Sigmoid colon (tissue), 7 donors: ENCODE data around the gene MAPK7. TPM values are rescaled to one million over a fixed set of nuclear protein-coding genes. Genes with fewer than 3 reads are reported as not detected.

Source experiments
- DNase-seq: peaks from one replicate; pipeline ENCODE4 v3.0.0-alpha.2; 2019
- H3K27ac ChIP-seq, 4 donors: fragments of 200-600 bp; sonication (generic); one replicate each; pipeline ENCODE4 v1.5.1; 2016 to 2019; ENCODE audit warnings: mild to moderate bottlenecking in 1 of 4
- H3K27me3 ChIP-seq, 3 donors: fragments of 200-600 bp; sonication (generic); one replicate each; pipeline ENCODE4 v1.5.1; 2019; ENCODE audit warnings: mild to moderate bottlenecking in 1 of 3
- H3K36me3 ChIP-seq, 4 donors: fragments of 200-600 bp; sonication (generic); one replicate each; pipeline ENCODE4 v1.5.1; 2016 to 2019
- H3K4me1 ChIP-seq, 4 donors: fragments of 200-600 bp; sonication (generic); one replicate each; pipeline ENCODE4 v1.5.1; 2017 to 2019
- H3K4me3 ChIP-seq, 4 donors: fragments of 200-600 bp; sonication (generic); one replicate each; pipeline ENCODE4 v1.5.1; 2017 to 2019; ENCODE audit warnings: mild to moderate bottlenecking in 2 of 4, moderate library complexity in 1 of 4
- H3K9me3 ChIP-seq, 4 donors: fragments of 200-600 bp in 3 of 4; sonication (generic) in 3 of 4; one replicate each; pipeline versions ENCODE4 v1.5.1 to v1.6.1; 2013 to 2019
- CTCF ChIP-seq, 4 experiments: fragments of 450-650 bp in 3 of 4; fragments of 200-600 bp in 1 of 4; IDR thresholded peaks; one replicate each; pipeline ENCODE4 v1.5.1; 2016 to 2019; ENCODE audit warnings: antibody characterized with exemption in 4 of 4, mild to moderate bottlenecking in 3 of 4, moderate library complexity in 2 of 4
- EP300 ChIP-seq, 4 donors: sonication (generic); formaldehyde crosslinking; IDR thresholded peaks; one replicate each; pipeline ENCODE4 v1.6.1; 2017; ENCODE audit warnings: antibody characterized with exemption in 4 of 4
- POLR2A ChIP-seq, 2 donors: fragments of 450-650 bp; IDR thresholded peaks; one replicate each; pipeline ENCODE4 v1.6.1; 2016; ENCODE audit warnings: antibody characterized with exemption in 2 of 2, mild to moderate bottlenecking in 2 of 2, moderate library complexity in 2 of 2
- POLR2AphosphoS5 ChIP-seq, 4 donors: sonication (generic); formaldehyde crosslinking; IDR thresholded peaks; one replicate each; pipeline ENCODE4 v1.6.1; 2017; ENCODE audit warnings: antibody characterized with exemption in 4 of 4
- whole genome bisulfite sequencing, 2 donors: extraction: QIAGEN DNeasy Blood & Tissue Kit; methylation state at CpG; one replicate each; pipeline ENCODE4 v1.1.7; 2013; 5-methylcytosine and 5-hydroxymethylcytosine counted together
- intact Hi-C: fragments of 100-400 bp; cut with DNase I; formaldehyde crosslinking; loops from one replicate; pipeline ENCODE4 v1.15.1; 2023
- polyA plus RNA-seq, 3 donors: library from polyadenylated mRNA; stranded (reverse); fragments of 200-250 nt; gene quantifications; one replicate each; pipeline ENCODE4 v1.2.3, GENCODE V29; 2013
- total RNA-seq, 4 donors: library from RNA; depleted of rRNA; stranded (reverse); fragments of >200 nt; gene quantifications; one replicate each; pipeline ENCODE4 v1.1.0, GENCODE V29; 2016
- donor health status: healthy with polysubstance abuse.
- donor health status: Bipolar disorder and iron deficiency.
- donor health status: healthy.

MAPK7 gene
- total and polyA plus RNA-seq, 7 donors: 18.3 to 45.7 (median 28.5) TPM

- Histone ChIP-seq H3K27me3 (no peaks in the 10 kb centered on the region), H3K9me3 (no peaks in the 10 kb centered on the region), H3K36me3 (no peaks in the 10 kb centered on the region), H3K4me1 (peaks cover 0 to 37% (median 26%) of the 10 kb centered on the region in 4 donors), H3K4me3 (no peak overlapping the region), H3K27ac (peak overlapping the region; percentile 24 to 46 (median 33))
- 74 to 84% methylated on average over 1 of the region's 1 CpG for WGBS, 2 donors
- intact Hi-C loops: no loop called here
- DNase-seq: peak; percentile 10
- TF ChIP-seq POLR2A (IDR thresholded peaks at IDR 0.05): no peak
- TF ChIP-seq CTCF (IDR thresholded peaks at IDR 0.05): no peak
- no peak for TF ChIP-seq POLR2AphosphoS5 (IDR thresholded peaks at IDR 0.05)
- TF ChIP-seq EP300 (IDR thresholded peaks at IDR 0.05): no peak
Observed at GRCh38 chr17:19402171-19402570, 23.9 kb downstream of the MAPK7 start.

- Histone ChIP-seq H3K4me3 (no peak overlapping the region), H3K27ac (no peak overlapping the region), H3K4me1 (peaks cover 0 to 30% (median 18%) of the 10 kb centered on the region in 4 donors), H3K36me3 (no peaks in the 10 kb centered on the region), H3K27me3 (no peaks in the 10 kb centered on the region), H3K9me3 (no peaks in the 10 kb centered on the region)
- 92 to 96% methylated on average over 4 of the region's 4 CpGs for WGBS, 2 donors
- TF ChIP-seq CTCF (IDR thresholded peaks at IDR 0.05) (no peak), POLR2A (IDR thresholded peaks at IDR 0.05) (no peak), EP300 (IDR thresholded peaks at IDR 0.05) (no peak), POLR2AphosphoS5 (IDR thresholded peaks at IDR 0.05) (no peak)
- peak; percentile 51 for DNase-seq
- intact Hi-C loops: no loop called here
Observed at GRCh38 chr17:19403021-19403420, 24.7 kb downstream of the MAPK7 start.

DNA sequence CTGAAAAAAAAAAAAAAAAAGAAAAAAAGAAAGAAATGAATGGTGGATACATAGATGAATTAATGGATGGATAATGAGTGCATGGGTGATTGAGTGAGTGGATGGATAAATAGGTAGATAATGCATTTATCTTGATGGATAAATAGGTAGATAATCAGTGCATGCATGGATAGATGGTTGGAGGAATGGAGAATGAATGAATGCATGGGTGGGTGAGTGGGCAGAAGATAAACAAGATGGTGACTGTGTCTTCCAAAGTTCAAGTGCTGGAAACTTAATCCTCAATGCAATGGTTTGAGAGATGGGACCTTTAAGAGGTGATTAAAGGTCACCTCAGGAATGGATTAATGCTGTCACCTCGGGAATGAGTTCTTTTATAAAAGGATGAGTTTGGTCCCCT, 26.0 kb downstream of the MAPK7 start:
- no peak for DNase-seq
- Histone ChIP-seq H3K4me1 (peaks cover 0 to 20% (median 11%) of the 10 kb centered on the region in 4 donors), H3K27ac (no peak overlapping the region), H3K27me3 (no peaks in the 10 kb centered on the region), H3K9me3 (no peaks in the 10 kb centered on the region), H3K36me3 (no peaks in the 10 kb centered on the region), H3K4me3 (no peak overlapping the region)
- intact Hi-C loops: no loop called here
- WGBS, 2 donors: 64 to 80% methylated on average over 1 of the region's 1 CpG
- TF ChIP-seq CTCF (IDR thresholded peaks at IDR 0.05) (no peak), POLR2AphosphoS5 (IDR thresholded peaks at IDR 0.05) (no peak), POLR2A (IDR thresholded peaks at IDR 0.05) (no peak), EP300 (IDR thresholded peaks at IDR 0.05) (no peak)

DNA sequence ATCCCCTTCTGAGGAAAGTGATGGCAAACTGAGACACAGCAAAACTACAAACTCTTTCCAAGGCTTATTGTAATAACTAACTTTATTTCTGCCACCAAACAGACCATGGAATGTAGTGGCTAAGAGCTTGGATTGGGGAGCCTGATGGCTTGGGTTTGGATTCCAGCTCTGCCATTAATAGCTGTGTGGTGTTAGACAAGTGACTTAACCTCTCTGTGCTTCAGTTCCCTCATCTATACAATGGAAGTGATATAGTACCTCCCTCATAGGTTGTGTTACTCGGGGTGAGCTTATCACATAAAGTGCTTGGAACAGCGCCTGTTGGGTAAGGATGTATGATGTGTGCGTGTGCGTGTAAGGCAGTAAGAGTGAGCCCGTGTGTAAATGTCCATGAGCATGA, 26.8 kb downstream of the MAPK7 start:
- Histone ChIP-seq H3K27me3 (no peaks in the 10 kb centered on the region), H3K4me3 (no peak overlapping the region), H3K4me1 (peaks cover 0 to 17% (median 11%) of the 10 kb centered on the region in 4 donors), H3K9me3 (no peaks in the 10 kb centered on the region), H3K27ac (no peak overlapping the region), H3K36me3 (no peaks in the 10 kb centered on the region)
- intact Hi-C loops: no loop called here
- WGBS, 2 donors: 94 to 96% methylated on average over 5 of the region's 5 CpGs
- no peak for TF ChIP-seq POLR2A (IDR thresholded peaks at IDR 0.05)
- TF ChIP-seq CTCF (IDR thresholded peaks at IDR 0.05): no peak
- no peak for TF ChIP-seq POLR2AphosphoS5 (IDR thresholded peaks at IDR 0.05)
- TF ChIP-seq EP300 (IDR thresholded peaks at IDR 0.05): no peak
- DNase-seq: no peak
